Uterus (tissue), 2 donors: ENCODE results near the gene MOB3C.

ENCODE experiments used
- POLR2A ChIP-seq, 2 donors: fragments of 450-650 bp; IDR thresholded peaks; one replicate each; pipeline ENCODE4 v1.6.1; 2016; ENCODE audit warnings: antibody characterized with exemption in 2 of 2, mild to moderate bottlenecking in 1 of 2, moderate library complexity in 1 of 2
- TF ChIP-seq, protein P1 (sequence below), 4 experiments: fragments of 200-600 bp in 2 of 4; fragments of 450-650 bp in 2 of 4; sonication (generic) in 2 of 4; IDR thresholded peaks; one replicate each; pipeline ENCODE4 v1.5.1; 2016 to 2019; ENCODE audit warnings: antibody characterized with exemption in 4 of 4, mild to moderate bottlenecking in 2 of 4, moderate library complexity in 1 of 4

DNA sequence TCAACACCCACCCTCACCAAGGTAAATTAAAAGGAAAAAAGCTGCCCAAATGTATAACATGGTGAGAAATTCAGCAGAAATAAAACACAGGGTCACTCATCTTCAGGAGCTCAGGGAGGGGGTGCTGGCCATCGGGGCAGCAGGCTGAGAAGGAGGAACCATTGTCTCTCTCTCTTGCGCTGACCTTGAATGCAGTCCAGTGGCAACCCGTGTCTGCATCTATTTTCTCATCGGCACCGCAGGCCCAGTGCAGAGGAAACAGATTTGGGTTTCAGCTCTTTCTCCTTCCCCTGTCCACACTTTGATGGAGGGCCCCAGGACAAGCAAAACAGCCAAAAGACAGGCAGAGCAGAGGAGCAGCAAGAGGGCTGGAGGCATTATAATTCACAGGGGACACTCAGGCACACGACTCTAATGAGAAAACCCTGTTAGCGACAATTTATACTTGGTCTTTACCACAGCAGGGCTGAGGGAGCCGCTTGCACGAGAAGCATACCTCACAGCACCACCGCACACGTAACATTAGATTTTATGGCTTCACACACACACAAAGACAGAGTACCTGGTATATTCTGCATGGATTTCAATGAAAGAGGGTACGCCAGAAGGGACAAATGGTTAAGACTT lies 31.2 kb downstream of the MOB3C start:
- TF ChIP-seq, protein P1, sequence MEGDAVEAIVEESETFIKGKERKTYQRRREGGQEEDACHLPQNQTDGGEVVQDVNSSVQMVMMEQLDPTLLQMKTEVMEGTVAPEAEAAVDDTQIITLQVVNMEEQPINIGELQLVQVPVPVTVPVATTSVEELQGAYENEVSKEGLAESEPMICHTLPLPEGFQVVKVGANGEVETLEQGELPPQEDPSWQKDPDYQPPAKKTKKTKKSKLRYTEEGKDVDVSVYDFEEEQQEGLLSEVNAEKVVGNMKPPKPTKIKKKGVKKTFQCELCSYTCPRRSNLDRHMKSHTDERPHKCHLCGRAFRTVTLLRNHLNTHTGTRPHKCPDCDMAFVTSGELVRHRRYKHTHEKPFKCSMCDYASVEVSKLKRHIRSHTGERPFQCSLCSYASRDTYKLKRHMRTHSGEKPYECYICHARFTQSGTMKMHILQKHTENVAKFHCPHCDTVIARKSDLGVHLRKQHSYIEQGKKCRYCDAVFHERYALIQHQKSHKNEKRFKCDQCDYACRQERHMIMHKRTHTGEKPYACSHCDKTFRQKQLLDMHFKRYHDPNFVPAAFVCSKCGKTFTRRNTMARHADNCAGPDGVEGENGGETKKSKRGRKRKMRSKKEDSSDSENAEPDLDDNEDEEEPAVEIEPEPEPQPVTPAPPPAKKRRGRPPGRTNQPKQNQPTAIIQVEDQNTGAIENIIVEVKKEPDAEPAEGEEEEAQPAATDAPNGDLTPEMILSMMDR (IDR thresholded peaks at IDR 0.05) = no peak
- no peak for TF ChIP-seq POLR2A (IDR thresholded peaks at IDR 0.05)
